HK-2 (cell line): ENCODE results near the gene LIX1.
"Not testable (repeated sequence)": the region's sequence is repeated elsewhere in the genome, so short reads cannot be mapped to it uniquely, and the experiment has no call there.

Source experiments
- DNase-seq: peaks from one replicate; pipeline ENCODE4 v3.0.0-alpha.2; 2018; ENCODE audit not compliant: unreplicated experiment

LIX1 gene

DNA sequence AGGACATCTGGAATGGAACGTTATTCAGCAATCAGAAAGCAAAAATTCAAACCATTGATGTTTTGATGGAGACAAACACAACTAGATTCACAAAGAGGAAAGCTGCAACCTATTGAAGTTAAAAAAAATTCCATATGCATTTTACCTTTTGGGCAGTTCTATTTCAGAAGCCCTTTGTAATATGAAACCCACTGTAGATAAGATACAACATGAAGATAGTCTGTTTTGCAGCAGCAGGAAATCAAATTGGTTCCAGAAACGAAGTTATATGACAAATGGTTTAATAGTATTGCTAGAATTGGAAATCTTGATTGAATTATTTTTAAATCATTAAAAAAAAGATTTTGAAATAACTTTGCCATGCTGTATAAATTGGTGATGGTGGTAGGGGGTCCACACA lies 872 bp downstream of the LIX1 start:
- no peak for DNase-seq

GRCh38 chr5:97141031-97141430 lies 1.4 kb downstream of the LIX1 start:
- no peak for DNase-seq

DNA sequence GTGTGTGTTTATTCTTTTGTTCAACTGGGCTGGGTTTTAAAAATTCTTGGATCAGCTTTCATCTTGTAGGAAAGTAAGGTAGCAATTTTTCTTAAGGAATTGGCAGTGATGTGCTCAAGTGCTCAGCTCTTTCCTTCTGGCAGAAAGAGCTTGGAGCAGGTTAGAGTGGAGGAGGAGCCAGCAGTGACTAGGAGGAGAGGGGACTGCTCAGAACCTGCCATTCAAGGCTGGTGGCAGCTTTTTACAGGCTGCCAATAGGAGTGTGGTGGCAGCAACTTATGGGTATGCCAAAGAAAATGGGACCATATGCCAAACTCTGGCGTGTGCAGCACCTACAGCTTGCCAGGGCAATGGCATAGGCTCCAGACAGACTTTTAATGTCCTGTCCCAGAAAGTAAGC lies 2.2 kb downstream of the LIX1 start:
- not testable (repeated sequence) for DNase-seq

DNA sequence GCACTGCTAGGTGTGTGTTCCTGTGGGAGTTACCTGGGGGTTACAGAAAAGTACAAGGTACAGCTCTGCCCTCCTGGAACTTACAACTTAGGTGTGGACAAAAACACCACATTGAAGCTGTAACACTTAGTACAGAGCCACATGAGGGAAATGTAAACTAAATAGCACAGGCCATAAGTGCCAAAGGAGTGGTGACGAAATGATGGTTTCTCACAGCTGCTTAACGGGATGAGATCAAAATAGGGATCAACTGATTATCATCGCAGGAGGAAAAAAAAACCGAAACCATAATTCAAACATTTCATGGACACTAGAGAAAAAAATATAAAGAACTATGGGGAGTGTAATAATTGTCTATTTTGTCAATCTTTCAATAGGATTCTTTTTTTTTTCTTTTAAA lies 5.9 kb downstream of the LIX1 start:
- DNase-seq: no peak

GRCh38 chr5:97135868-97136267 lies 6.5 kb downstream of the LIX1 start:
- DNase-seq: no peak

- DNase-seq: no peak
Observed at GRCh38 chr5:97134634-97135033, 7.8 kb downstream of the LIX1 start.

- DNase-seq: no peak
Observed at GRCh38 chr5:97133101-97133500, 9.3 kb downstream of the LIX1 start.

DNA sequence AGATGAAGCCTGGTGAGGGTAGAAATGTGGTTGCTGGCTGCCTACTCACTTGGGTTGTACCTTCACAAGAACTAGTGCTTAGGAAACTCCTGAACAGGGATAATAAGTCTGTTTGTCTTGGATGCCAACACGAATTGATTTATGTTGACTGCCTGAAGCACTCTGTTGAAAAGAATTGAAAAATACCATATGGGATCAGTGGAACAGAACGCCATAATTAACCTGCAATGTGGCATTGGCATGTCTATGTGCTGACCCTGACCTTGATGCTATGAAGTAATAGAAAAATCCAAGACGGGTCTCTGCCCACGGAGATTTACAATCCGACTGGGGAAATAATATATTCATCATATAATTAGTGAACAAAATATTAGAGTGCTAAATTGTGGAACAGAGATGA lies 10.5 kb downstream of the LIX1 start:
- no peak for DNase-seq

- no peak for DNase-seq
Observed at GRCh38 chr5:97131139-97131710, 11.2 kb downstream of the LIX1 start.

- no peak for DNase-seq
Observed at GRCh38 chr5:97127727-97128126, 14.7 kb downstream of the LIX1 start.

DNA sequence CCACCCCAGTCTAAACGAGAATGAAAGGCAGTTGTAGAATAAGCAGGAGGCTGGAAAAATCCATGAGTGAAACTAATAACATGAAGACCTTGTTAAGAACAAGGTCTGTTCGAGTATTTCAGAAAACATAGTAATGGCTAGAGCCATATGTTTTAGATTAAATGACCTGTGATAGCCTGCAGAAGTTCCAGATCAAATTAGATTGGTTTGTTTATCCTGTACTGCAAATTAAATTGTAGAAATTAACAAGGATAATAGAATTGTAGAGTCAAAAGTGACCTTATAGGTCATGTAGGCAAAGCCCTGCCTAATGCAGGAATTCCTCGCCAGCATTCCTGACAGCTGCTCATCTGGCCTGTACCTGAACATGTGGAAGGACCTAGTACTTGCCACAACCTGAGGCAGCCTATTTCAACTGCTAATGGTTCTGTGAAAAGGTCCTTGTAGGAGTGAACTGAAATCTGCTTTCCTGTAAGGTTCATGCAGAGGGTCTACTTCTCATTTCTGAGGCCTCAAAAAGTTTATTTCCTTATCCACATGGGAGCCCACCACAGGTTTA lies 17.2 kb downstream of the LIX1 start:
- no peak for DNase-seq

DNA sequence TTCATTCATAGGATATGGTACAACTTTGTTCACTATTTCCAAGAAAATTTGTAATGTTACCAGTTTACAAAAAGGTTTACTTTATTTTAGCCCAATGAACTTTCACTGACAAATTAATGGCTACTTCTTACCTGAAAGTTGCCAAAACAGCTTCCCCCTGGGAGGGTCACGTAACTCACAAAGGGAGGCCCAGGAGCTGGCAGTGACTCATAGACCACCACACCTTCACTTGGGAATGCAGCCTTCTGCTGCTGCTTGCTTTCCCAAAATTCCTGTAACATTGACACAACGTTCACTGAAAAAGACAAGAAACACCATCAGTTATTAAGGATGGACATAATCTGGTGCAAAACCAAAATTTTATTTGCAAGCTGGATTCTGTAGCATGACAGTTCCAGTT lies 18.1 kb downstream of the LIX1 start:
- no peak for DNase-seq

GRCh38 chr5:97121848-97122247 lies 20.6 kb downstream of the LIX1 start:
- no peak for DNase-seq

GRCh38 chr5:97120195-97120594 lies 22.2 kb downstream of the LIX1 start:
- DNase-seq: no peak

- no peak for DNase-seq
Observed at GRCh38 chr5:97119007-97119390, 23.4 kb downstream of the LIX1 start.

DNA sequence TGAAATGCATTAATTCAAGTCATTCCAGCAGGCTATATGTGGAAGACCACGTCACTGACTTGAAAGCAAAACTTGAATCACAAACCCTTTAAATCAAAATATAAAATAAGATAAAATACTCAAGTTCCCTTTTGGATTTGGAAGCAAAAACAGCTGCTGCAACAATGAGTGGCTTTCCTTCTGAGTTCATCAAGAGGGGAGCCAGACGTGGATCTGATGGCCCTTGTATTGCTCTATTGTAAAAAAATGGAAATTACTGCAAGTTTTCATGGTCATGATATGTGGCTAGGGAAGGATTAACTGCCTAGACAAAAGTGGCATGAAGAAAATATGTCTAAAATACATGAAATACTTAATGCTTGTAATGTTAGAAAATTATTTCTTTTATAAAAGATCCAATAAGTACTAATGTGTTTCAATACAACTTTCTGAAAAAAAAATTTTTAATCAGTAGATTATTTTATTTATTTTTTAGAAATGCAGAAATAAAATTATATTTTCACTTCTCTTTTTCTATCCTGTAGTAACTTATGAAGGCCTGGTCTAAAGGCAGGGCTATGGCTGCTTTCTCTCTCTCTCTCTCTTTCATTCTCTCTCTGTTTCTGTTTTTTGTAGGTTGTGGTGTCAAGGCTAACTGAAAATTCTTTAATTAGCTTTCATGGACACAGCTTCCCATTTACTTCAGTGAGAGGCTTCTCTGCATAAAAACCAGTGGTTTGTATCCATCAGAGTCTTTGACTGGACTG lies 24.0 kb downstream of the LIX1 start:
- DNase-seq: no peak

DNA sequence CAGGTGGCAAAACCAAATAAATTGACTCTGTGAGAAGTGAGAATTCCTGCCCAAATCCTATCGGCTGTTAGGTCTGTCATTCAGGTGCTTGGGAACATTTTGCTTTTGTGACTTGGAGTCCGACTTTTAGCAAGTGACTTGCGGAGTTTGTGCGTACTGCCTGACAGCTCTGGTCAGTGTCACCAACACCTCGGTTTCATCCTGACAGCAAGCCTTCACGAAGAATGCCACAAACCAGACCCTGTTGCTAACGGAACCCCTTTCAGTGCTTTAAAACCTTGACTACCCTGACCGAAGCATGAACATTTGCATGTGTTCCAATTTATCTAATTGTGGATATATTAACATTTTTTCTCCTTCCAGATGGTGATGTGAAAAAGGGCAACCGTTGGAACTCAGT lies 26.5 kb downstream of the LIX1 start:
- no peak for DNase-seq

- DNase-seq: no peak
Observed at GRCh38 chr5:97112230-97112629, 30.2 kb downstream of the LIX1 start.

GRCh38 chr5:97111616-97112015 lies 30.8 kb downstream of the LIX1 start:
- no peak for DNase-seq

- DNase-seq: no peak
Observed at GRCh38 chr5:97111004-97111403, 31.4 kb downstream of the LIX1 start.

GRCh38 chr5:97107318-97107717 lies 35.1 kb downstream of the LIX1 start:
- no peak for DNase-seq

DNA sequence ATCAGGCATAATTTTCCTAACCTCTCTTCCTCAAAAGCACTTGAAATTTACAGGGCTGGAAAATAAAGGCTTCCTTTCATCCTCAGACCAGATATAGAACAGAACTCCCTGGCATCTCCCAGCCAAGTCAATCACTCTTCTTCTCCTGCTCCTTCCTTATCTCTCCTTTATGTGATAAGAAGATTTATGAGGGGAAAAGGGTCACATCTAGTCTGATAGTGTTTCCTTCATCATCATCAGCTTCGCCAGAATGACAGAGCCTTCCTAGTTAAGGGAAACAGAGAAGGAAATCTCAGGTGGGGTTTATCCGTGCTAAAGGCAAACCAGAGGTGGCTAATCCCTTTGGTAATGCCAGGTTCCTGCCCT lies 36.2 kb downstream of the LIX1 start:
- DNase-seq: no peak

DNA sequence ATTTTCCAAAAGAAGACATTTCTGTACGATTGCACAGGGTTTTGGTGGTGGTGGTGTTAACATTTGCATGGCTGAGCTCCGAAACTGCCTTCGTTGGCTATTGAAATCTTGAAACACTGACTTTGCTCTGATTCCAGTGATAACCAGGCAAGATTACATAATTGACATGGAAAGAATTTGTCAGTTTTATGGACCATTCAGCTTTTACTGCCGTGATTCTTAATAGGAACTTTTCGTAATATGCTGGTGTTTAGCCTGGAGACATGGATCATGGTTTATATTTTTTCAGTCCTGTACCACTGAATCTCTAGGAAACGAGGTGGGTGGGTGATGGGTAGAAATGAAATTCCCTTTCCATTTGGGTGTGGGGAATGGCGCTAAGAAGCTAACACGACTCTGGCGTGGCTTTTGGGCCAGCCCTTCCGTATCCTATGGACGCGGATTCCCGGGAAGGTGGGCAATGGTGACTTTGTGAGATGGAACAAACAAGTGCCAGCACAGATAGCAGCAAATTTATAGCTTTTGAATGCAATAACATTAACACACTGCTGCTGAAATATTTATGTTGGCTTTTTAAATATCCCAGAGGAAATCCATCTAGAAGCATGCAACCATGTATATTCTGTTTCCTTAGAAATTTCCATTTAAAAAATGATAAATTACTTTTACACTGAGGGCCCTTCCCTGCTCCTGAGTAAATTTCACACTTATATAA lies 36.8 kb downstream of the LIX1 start:
- no peak for DNase-seq
